NOMO-1 treated with DMSO at 0.1 percent for 48 hours (cell line): Measurements from ENCODE around the gene VWA5B2.
"Not testable (repeated sequence)": the region's sequence is repeated elsewhere in the genome, so short reads cannot be mapped to it uniquely, and the experiment has no call there.

Experiments used
- DNase-seq: peaks from one replicate; lab custom pipeline; 2025; ENCODE audit not compliant: unreplicated experiment; lab: John Stamatoyannopoulos, UW

The VWA5B2 gene

DNA sequence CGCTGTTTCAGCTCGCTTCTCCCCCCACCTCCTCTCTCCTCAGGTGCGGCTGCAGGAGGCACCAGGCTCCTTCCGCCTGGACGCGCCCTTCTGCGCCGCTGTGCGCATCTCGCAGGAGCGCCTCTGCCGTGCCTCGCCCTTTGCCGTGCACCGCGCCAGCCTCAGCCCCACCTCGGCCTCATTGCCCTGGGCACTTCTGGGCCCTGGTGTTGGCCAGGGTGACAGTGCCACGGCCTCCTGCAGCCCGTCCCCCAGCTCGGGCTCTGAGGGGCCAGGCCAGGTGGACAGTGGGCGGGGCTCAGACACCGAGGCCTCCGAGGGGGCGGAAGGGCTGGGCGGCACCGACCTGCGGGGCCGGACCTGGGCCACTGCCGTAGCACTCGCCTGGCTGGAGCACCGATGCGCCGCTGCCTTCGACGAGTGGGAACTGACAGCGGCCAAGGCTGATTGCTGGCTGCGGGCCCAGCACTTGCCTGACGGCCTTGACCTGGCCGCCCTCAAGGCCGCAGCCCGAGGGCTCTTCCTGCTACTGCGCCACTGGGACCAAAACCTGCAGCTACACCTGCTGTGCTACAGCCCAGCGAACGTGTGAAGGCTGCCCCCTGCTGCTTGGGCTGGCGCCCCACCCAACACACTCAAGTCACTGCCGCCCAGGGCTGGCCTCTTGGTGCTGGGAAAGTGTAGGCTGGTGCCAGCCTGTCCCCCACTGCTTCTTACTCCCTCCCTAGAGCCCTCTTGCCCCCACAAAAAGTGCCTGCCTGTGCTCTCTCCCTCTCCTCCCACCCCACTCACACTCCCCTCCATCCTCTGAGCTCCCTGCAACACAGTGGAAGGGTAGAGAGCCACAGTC, 12.3 kb downstream of the VWA5B2 start:
- no peak for DNase-seq

DNA sequence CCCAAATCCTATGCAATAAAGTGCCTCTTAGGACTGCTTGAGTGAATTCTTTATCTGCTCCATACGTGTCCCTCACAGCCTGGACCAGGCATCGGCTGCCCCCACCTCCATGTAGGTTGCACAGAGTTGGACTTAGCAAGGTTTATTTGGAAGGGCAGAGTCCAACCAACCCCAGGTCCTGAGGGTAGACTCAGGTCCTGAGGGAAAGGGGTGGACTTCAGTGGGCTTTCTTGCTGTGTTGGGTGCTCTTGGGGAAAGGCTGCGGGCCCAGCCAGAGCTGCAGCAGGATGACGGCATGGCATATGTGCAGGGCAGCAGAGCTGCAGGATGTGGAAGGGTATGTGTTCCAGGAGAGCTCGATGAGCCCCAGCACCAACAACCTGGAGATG, 12.9 kb downstream of the VWA5B2 start:
- DNase-seq: no peak

DNA sequence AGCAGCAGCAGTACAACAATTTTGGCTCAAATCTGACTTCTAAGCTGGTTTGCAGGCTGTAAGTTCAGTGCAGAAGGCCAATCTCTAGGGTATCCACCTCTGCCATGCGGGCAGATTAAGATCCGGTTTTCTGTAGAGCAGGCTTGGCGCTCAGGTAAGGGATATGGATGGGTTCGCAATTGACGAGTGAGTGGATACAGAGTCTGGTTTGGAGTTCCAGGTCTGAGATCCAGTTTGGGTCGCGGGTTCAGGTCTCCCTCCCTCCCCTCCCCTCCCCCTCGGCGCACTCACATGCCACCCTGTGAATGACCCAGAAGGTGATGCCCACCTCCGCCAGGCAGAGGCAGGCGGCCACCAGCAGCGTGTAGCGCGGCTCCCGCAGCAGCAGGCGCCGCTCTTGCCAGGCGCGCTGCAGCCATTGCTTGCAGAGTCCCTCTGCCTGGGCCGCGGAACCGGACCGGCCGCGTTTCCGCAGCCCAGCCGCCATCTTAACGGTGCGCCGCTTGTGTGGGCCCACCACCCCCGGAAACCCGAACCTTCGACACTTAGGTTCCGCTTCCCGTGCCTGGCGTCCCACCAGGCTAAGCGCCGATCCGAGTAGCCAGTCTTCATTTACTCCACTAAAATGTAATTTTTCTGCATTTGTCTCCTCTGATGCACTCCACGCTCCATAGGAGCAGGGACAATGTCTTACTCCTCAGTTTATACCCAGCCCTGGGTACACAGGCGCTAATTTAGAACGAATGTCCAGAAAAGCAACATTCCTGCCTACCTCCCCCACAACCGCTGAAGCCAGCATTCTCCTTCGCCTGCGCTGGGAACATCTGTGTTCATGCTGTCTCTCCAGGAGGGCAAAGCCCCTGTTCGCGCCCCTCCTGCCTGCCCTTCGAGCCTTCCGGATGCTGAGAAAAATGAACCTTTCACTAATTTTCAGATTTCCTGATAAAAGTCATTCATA, 19.3 kb downstream of the VWA5B2 start, which contains the start of gene ALG3:
TSS of gene ALG3 (minus strand) at position 509 of the 958 bp plus-strand sequence. CDS start at position 487, 22 bp downstream.
- peak; percentile 72 for DNase-seq

DNA sequence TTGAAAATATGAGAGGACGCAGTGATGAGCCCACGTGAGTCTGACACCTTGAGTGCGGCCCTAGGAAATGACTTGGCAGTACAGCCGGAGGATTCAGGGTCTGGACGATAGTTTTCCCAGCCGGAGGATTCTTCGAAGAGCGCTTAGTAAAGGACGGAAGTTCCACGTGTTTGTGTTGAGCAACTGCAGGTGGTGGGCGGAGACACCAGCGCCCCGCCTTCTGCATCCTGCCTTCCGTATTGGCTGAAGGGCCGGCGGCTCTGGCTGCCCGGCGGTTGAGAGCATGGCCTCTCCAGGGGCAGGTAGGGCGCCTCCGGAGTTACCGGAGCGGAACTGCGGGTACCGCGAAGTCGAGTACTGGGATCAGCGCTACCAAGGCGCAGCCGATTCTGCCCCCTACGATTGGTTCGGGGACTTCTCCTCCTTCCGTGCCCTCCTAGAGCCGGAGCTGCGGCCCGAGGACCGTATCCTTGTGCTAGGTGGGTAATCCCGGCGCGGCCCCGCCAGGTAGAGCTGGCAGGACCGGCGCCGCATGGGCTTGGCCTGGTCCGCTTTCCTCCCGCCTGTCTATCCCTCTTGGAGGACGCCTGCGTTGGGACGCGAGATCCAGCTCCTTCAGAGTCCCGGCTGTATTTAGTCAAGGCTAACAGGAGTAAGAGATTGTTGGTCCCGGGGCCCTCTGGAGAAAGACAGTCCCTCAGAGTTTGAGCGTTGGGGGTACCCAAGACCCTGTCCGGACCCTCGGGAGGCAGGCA, 20.2 kb downstream of the VWA5B2 start, which contains the start of gene EEF1AKMT4:
TSS of gene EEF1AKMT4 (plus strand) at position 261 of the 755 bp plus-strand sequence. CDS start at position 284, 23 bp downstream.
- DNase-seq: peak; percentile 100

DNA sequence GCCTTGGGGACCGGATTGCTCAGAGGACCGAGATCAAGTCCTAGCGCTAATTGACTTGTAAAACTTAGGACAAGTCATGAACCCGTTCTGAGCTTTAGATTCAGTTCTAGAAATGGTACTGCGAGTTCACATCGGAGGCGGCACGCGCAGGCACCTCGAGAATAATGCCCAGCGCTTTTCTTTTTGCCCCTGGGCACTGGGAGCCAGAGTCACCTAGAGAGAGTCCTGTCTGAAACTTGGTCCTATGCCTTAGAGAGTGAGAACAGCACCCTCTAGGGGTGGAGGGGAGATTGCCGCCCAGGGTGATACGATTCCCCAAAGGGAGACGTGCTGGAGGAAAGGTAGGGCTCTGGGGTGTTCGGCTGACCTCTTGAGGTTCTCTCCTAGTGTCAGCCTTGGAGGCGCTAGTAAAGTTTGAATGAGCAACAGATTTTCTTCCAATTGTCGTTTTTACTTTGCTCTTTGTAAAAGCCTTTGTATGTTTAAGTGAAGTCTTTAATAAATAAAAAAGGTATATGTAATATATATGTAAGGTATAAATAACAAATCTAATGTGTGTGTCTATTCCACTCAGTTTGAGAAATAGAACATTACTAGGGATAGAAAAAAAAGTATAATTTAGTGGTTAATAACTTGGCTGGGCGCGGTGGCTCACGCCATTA, 20.9 kb downstream of the VWA5B2 start:
- DNase-seq: peak; percentile 97

DNA sequence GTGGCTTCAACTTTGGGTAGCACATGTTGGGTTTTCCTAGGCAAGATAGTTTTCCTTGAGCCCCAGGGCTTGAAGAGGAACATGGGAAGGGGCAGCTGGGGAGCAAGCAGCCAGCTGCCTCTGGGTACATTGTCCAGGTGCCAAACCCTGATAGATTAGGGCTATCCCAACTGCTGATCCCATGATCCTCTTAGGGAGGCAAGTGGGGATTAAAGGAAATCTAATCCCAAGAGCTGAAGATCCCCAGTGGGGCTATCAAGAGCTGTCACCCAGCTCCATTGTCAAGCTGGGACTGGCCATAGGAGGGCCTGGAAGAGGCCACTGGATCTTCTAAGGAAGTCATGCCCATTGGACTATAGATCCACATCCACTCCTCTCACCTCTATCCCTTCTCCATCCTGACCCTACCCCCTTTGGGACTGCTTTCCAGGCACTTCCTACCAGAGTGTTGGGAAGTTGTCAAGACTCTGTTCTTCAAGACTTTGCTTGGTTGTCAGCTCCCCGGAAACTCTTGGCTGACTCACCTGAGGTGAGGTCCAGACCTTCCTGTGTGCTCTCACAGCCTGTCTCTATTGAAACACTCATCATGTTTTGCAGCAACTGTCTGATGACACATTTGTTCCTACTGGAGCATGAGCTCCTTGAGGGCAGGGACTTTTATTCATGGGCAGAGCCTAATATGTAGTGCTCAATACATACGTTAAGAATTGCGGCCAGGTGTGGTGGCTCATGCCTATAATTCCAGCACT, 26.1 kb downstream of the VWA5B2 start:
- no peak for DNase-seq

DNA sequence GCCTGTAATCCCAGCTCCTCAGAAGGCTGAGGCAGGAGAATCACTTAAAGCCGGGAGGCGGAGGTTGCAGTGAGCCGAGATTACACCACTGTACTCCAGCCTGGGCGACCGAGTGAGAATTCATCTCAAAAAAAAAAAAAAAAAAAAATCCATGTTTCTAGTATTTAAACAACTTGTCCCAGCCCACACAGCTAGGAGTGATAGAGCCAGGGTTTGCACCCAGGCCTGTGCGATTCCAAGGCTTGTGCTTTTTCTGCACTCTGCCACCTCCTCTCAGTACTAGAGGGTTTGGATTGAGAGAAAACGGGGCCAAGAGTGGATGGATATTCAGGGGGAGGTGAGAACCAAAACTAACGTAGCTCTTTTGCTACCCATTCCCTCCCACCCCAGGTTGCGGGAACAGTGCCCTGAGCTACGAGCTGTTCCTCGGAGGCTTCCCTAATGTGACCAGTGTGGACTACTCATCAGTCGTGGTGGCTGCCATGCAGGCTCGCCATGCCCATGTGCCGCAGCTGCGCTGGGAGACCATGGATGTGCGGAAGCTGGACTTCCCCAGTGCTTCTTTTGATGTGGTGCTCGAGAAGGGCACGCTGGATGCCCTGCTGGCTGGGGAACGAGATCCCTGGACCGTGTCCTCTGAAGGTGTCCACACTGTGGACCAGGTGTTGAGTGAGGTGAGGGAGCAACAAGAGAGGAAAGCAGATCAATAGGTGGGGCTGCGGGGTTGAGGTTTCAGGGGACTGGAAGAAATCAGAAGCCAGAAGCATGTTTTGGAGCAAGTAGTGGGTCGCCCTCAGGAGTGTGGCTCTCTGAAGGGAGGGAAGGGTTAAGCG, 27.9 kb downstream of the VWA5B2 start:
- DNase-seq: no peak

DNA sequence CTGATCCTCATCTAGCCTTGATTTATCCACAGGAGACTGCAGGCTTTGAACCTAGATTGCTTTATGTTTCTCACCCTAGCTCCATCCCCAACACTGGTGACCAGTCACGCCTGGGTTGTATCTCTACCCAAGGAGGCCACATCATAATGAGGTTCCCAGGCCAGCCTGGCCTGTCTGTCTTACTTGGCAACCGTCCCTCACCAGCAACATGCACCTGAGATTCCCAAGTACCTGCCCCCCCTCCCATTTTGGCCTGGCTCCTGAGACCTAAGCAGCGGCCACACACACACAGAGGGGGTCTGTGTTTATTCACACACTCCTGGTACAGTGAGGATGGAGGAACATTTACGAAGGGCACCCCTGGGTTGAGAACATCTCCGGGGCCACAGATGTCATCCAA, 29.5 kb downstream of the VWA5B2 start:
- DNase-seq: no peak

DNA sequence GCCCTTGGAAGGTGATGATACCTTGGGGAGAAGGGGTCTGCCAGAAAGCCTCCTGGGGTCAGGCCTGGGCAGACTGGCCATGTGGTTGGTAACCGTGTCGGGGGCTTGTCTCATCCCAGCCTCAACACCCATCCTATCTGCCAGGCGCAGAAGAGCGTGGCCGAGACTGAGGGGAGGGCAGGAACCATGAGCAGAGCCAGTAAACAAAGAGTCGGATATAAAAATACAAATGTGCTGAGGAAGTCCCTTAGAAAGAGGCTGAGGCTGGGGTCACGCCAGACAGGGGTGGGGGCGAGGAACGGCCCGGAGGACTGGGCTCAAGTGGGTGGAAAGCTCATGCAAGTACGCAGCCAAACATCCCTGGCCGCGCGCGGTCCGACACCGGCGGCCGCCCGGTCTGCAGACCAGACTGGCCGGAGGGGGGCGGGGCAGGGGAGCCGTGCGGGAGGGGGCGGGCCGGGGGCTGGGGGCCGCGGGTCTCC, 30.1 kb downstream of the VWA5B2 start:
- no peak for DNase-seq

DNA sequence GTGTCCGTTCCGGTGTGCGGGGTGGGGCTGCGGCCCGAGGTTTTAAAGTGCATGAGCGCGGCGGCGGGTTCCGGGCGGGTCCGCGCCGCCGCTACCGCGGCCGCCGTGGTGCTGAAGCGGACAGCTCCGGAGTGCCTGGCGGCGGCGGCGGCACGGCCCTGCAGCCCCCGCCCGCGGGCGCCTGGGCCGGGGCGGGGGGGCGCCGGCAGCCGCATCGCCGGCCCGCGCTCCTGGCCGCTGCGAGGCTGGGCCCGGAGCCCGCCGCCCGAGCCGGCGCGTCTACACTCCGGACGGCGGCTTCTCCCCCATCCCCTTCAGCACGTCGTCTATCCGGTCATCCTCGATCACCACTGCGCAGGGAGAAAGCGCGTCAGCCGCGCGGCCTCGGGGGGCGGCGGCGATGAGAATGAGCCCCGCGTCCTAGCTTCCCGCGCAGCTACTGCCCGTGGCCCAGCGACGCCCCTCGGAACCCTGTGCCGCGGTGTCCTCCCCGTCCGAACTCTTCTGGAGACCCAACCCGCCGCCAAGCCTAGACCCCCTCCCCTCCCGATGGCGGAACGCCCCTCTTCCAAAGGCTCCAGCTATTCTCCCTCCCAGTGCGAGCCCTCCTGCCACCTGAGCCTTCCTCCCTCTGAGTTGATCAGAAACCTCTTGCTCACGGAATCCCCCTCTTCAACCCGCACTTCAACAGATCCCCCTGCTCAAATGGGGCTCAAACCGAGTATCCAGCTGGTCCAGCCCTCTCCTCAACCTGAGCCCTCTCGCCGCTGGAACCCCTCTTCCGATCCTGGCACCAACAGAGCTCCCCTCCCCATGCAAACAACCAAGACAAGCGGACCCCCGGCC, 30.7 kb downstream of the VWA5B2 start:
- DNase-seq: peak; percentile 44

DNA sequence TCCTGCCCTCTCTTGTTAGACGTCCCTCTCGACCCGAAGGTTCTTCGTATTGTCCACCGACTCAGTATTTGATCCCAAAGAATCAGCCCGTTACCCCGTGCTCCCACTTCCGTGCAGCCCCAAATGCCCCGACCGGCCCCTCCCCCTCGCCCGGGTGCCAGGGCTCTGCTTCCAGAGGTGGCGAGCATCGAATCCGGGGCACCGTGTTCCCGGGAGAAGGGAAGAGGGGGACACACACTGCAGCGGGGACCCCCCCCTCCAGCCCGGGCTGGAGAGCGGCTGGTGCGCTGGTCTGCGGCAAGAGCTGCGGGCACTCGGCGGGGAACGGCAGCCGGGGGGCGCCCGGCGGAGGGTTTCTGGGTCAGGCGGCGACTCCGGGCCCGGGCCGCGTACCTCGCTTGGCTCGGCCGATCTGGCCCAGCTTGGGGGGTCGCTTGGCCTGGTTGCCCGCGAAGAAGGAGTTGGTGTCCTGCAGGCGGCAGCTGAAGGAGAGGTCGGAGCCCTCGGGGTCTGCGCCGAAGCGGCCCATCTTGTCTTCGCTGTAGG, 31.4 kb downstream of the VWA5B2 start:
- no peak for DNase-seq

DNA sequence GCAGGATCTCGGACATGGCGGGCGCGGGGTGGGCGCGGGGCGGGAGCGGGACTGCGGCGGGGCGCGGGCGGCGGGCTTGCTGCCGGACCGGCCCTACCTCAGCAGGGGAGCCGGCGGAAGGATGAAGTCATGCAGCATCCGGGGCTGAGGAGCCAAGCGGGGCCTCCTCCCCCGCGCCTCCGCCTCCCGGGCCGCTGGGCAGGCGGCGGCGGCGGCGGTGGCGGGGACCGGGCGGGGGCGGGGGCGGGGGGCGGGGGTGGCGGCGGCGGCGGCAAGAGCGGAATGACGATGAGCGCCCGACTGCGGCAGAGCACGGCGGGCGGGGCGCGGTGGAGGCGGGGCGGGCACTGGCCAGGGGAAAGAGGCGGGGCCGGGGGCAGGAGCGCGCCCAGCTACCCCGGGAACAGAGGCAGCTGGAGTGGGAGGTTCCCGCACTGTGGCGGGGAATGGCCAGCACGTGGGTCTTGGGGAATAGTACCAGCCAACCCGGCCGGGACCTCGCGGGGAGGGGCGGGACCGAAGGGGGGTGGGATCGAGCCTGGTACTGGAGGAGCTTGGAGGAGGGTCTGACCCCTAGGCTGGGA, 32.0 kb downstream of the VWA5B2 start, which contains the start of gene CAMK2N2:
TSS of gene CAMK2N2 (minus strand) at position 284 of the 584 bp plus-strand sequence. CDS start at position 16, 268 bp downstream.
- DNase-seq: peak; percentile 28

DNA sequence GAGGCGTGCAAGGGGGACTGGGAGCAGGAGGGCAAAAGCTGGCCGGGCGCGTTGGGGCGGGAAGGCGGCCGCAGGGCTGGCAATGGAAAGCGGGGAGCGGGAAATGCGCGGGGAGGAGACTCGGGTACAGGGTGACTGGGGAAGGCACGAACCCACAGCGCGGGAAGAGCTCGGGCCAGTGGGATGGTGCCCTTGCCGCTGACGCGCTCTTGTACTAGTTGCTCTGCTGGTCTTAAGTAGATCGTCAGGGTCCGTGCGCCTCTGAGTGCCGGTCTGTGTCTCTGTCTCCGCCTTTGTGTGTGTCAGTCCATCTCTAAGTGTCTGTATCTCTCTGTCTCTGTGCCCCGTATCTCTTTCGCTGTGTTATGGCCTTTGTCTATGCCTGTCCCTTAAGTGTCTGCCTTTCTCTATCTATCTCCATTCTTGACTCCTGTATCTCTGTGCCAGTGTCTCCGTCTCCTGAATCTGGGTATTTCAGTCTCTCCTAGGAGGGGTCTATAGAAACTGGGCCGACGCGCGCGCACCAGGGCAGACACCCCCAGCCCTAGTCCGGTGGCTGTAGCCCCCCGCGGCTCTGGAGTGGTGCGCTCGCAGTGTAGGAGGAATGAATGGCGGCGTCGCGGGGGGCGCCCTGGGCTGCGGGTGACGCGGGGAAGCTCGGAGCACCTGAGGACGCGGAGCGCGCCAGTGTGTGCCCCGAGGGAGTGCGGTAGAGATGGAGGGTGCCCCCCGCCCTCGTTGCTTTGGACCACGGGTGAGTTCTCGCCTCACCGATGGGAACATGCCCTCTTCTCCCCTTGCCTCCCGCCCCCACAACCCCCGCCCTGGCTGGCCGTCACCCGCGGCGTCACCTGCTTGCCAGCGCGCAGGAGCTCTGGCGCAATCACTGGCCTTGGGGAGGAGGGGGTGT, 32.7 kb downstream of the VWA5B2 start:
- peak; percentile 27 for DNase-seq

DNA sequence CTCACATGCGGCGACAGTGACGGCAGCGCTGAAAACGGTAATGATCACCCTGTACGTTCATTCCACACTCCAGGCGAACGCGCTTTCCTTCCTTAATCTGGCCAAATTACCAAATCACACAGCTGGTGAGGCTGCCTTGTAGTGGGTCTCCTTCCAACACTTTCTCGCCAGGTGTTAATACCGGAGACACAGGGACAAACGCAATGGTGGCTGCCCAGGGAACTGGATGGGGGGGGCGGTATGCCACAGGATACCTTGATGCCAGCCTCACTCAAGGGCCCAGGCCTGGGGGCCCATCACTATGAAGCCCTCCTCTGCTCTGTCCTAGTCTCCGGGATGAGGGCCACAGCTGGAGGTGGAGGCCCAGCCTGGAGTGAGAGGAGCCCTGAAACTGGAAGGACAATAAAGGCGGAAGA, 33.4 kb downstream of the VWA5B2 start:
- DNase-seq: no peak

DNA sequence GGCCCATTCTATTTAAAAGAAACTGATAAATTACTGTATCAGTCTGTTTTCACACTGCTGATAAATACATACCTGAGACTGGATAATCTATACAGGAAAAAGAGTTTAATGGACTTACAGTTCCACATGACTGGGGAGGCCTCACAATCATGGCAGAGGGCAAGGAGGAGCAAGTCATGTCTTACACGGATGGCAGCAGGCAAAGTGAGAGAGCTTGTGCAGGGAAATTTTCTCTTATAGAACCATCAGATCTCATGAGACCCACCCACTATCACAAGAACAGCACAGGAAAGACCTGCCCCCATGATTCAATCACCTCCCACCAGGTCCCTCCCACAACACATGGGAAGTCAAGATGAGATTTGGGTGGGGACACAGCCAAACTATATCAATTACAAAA, 37.9 kb downstream of the VWA5B2 start:
- not testable (repeated sequence) for DNase-seq

DNA sequence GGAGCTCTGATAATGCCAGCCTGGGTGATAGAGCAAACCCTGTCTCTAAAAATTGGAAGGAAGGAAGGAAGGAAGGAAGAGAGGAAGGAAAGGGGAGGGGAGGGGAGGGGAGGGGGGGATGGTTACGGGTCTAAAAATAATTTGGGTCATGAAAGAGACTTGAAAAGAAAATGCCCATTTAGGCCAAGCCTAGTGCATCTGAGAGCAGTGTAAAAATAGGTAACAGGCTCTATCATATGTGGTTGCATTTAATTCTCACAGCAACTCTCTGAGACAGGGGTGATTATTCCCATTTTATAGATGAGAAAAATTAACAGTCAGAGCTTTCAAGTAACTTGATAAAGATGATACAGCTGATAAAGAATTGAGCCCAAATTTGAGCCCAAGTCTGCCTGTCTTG, 42.9 kb downstream of the VWA5B2 start:
- no peak for DNase-seq
